ENCODE results near the gene SORCS1.

DNA sequence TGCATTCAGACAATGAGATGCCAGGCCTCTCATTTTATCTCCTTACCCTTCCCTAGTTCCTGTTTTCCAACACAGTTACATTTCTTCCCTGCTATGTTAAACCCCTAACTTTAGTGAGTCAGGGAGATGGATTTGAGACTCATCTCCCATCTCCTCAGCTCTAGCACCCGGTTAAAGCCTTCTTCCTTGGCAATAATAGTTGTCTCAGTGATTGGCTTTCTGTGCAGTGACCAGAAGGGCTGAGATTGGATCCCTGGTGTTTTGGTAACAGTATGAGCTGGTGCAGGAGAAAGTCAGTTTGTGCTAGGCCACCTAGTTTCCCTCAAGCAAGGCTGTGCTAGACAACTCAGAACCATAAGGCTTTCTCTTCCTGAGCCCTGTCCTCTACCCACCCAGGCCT, 212.5 kb downstream of the SORCS1 start:
- TF ChIP-seq, protein P1, sequence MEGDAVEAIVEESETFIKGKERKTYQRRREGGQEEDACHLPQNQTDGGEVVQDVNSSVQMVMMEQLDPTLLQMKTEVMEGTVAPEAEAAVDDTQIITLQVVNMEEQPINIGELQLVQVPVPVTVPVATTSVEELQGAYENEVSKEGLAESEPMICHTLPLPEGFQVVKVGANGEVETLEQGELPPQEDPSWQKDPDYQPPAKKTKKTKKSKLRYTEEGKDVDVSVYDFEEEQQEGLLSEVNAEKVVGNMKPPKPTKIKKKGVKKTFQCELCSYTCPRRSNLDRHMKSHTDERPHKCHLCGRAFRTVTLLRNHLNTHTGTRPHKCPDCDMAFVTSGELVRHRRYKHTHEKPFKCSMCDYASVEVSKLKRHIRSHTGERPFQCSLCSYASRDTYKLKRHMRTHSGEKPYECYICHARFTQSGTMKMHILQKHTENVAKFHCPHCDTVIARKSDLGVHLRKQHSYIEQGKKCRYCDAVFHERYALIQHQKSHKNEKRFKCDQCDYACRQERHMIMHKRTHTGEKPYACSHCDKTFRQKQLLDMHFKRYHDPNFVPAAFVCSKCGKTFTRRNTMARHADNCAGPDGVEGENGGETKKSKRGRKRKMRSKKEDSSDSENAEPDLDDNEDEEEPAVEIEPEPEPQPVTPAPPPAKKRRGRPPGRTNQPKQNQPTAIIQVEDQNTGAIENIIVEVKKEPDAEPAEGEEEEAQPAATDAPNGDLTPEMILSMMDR (IDR thresholded peaks at IDR 0.05; ENCODE audit: low read length), result no peak
- TF ChIP-seq EZH2 (optimal IDR thresholded peaks at IDR 0.05; ENCODE audit: low read depth, low read length), result no peak
